ENCODE measurements around the gene DDX39A.
"Not testable (repeated sequence)": the region's sequence is repeated elsewhere in the genome, so short reads cannot be mapped to it uniquely, and the experiment has no call there.

The DDX39A gene

DNA sequence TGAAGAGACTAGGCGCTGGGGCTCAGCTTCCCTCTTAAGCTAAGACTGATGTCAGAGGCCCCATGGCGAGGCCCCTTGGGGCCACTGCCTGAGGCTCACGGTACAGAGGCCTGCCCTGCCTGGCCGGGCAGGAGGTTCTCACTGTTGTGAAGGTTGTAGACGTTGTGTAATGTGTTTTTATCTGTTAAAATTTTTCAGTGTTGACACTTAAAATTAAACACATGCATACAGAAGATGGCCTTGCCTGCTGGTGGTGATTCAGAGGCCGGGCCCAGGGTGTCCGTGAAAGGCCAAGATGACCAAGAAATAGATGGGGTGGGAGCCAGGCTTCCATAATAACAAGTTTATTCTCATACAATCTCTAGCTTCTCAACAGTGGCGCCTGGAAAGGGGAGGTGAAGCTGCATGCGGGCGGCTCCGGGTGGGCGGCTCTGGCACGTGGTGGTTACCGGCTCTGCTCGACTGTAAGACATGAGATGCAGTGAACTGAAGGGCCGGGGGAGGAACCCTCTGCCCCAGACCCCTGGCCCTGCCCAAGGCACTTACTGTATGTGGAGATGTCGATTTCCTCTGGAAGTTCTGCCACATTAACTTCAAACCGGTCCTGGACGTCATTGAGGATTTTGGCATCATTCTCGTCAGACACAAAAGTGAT is 10.5 kb downstream of the DDX39A start:
- Histone ChIP-seq H3K9ac (ENCODE audit: low read depth in 1 of 2, low read length in 2 of 2) (no peak overlapping the region), H3K27me3 (ENCODE audit: control insufficient read depth in 2 of 2, insufficient read depth in 2 of 2, low read length in 2 of 2) (no peaks in the 10 kb centered on the region), H3K27ac (ENCODE audit: low read depth in 2 of 2, low read length in 2 of 2) (peak overlapping the region; percentile 58 to 74), H3K9me3 (ENCODE audit: control insufficient read depth in 2 of 2, low read length in 2 of 2) (no peaks in the 10 kb centered on the region), H3K4me1 (ENCODE audit: control insufficient read depth in 2 of 2, insufficient read depth in 2 of 2, low read length in 2 of 2) (peaks cover 20 to 26% of the 10 kb centered on the region in 2 donors), H3K36me3 (ENCODE audit: control insufficient read depth in 2 of 2, insufficient read depth in 2 of 2, low read length in 2 of 2) (peaks cover 75 to 83% of the 10 kb centered on the region in 2 donors), H3K4me3 (ENCODE audit: low read length in 2 of 2) (no peak overlapping the region)

DNA sequence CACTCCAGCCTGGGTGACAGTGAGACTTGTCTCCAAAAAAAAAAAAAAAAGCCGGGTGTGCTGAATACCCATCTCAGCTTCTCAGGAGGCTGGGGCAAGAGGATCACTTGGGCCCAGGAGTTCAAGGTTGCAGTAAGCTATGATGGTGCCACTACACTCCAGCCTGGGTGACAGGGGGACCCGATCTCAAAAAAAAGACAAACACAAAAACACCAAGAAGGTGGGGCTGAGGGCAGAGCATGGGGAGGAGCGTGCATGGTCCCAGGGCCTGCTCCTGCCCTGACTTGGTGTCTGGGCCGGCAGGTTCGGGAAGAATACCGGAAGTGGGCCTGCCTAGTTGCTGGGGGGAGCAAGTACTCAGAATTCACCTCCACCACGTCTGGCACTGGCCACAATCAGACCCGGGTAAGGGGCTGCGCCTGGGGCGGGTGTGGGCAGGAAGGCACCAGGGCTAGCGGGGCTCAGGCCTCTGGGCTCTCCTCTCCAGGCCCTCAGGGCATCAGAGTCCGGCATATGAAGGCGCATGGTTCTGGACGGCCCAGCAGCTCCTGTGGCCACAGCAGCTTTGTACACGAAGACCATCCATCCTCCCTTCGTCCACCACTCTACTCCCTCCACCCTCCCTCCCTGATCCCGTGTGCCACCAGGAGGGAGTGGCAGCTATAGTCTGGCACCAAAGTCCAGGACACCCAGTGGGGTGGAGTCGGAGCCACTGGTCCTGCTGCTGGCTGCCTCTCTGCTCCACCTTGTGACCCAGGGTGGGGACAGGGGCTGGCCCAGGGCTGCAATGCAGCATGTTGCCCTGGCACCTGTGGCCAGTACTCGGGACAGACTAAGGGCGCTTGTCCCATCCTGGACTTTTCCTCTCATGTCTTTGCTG is 11.3 kb downstream of the DDX39A start:
- H3K27ac ChIP-seq (ENCODE audit: low read depth in 2 of 2, low read length in 2 of 2), result peak overlapping the region; percentile 58 to 74
- H3K36me3 ChIP-seq (ENCODE audit: control insufficient read depth in 2 of 2, insufficient read depth in 2 of 2, low read length in 2 of 2), result peaks cover 77 to 85% of the 10 kb centered on the region in 2 donors
- H3K9me3 ChIP-seq (ENCODE audit: control insufficient read depth in 2 of 2, low read length in 2 of 2), result no peaks in the 10 kb centered on the region
- no peaks in the 10 kb centered on the region for H3K27me3 ChIP-seq (ENCODE audit: control insufficient read depth in 2 of 2, insufficient read depth in 2 of 2, low read length in 2 of 2)
- H3K4me1 ChIP-seq (ENCODE audit: control insufficient read depth in 2 of 2, insufficient read depth in 2 of 2, low read length in 2 of 2), result peaks cover 20 to 26% of the 10 kb centered on the region in 2 donors
- no peak overlapping the region for H3K4me3 ChIP-seq (ENCODE audit: low read length in 2 of 2)
- no peak overlapping the region for H3K9ac ChIP-seq (ENCODE audit: low read depth in 1 of 2, low read length in 2 of 2)

DNA sequence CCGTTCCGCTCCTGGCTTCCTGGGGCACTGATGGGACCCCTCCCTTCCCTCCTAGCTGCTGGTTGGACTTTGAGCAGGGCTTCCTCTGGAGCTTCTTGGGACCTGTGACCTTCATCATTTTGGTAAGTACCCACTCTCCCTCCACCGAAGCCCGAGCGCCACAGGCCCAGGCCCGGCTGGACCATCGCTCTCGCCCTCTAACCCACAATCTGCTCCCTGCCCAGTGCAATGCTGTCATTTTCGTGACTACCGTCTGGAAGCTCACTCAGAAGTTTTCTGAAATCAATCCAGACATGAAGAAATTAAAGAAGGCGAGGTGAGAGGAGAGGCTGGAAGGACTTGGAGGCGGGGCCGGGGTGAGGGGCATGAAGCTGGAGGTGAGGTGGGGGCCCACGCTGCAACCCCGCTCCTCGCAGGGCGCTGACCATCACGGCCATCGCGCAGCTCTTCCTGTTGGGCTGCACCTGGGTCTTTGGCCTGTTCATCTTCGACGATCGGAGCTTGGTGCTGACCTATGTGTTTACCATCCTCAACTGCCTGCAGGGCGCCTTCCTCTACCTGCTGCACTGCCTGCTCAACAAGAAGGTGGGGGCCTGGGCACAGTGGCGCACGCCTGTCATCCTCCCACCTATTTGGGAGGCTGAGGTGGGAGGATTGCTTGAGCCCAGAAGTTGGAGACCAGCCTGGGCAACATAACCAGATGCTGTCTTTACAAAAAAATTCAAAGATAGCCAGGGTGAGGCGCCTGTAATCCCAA is 12.3 kb downstream of the DDX39A start:
- Histone ChIP-seq H3K9ac (ENCODE audit: low read depth in 1 of 2, low read length in 2 of 2) (peak overlapping the region in 1 of 2 donors; percentile 22), H3K9me3 (ENCODE audit: control insufficient read depth in 2 of 2, low read length in 2 of 2) (no peaks in the 10 kb centered on the region), H3K27ac (ENCODE audit: low read depth in 2 of 2, low read length in 2 of 2) (peak overlapping the region; percentile 56 to 71), H3K4me1 (ENCODE audit: control insufficient read depth in 2 of 2, insufficient read depth in 2 of 2, low read length in 2 of 2) (peaks cover 20 to 23% of the 10 kb centered on the region in 2 donors), H3K4me3 (ENCODE audit: low read length in 2 of 2) (no peak overlapping the region), H3K36me3 (ENCODE audit: control insufficient read depth in 2 of 2, insufficient read depth in 2 of 2, low read length in 2 of 2) (peaks cover 74 to 81% of the 10 kb centered on the region in 2 donors), H3K27me3 (ENCODE audit: control insufficient read depth in 2 of 2, insufficient read depth in 2 of 2, low read length in 2 of 2) (no peaks in the 10 kb centered on the region)

DNA sequence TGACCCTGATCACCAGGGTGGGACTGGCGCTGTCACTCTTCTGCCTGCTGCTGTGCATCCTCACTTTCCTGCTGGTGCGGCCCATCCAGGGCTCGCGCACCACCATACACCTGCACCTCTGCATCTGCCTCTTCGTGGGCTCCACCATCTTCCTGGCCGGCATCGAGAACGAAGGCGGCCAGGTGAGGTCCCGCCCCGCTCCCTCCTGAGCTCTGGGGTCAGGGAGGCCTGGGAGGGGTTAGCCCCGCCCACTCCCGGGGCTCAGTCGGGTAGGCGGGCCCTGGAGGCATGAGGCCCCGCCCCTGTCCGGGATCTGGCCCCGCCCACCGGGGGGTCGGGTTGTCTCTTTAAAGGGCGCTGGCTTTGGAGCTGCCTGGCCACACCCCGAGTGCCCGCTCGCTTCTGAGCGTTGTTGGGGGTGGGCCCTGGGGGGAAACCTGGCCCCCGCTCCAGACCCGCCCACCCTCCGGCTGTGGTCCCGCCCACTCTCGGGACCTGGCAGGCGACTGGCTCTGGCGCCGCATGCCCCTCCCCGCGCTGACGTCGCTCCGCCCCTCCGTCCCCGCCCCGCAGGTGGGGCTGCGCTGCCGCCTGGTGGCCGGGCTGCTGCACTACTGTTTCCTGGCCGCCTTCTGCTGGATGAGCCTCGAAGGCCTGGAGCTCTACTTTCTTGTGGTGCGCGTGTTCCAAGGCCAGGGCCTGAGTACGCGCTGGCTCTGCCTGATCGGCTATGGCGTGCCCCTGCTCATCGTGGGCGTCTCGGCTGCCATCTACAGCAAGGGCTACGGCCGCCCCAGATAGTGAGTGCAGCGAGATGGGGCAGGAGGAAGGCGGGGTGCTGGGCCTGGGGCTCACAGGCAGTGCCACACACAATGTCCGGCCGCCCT is 13.1 kb downstream of the DDX39A start:
- Histone ChIP-seq H3K27me3 (ENCODE audit: control insufficient read depth in 2 of 2, insufficient read depth in 2 of 2, low read length in 2 of 2) (no peaks in the 10 kb centered on the region), H3K9me3 (ENCODE audit: control insufficient read depth in 2 of 2, low read length in 2 of 2) (no peaks in the 10 kb centered on the region), H3K27ac (ENCODE audit: low read depth in 2 of 2, low read length in 2 of 2) (peak overlapping the region; percentile 56 to 71), H3K9ac (ENCODE audit: low read depth in 1 of 2, low read length in 2 of 2) (peak overlapping the region in 1 of 2 donors; percentile 20), H3K4me1 (ENCODE audit: control insufficient read depth in 2 of 2, insufficient read depth in 2 of 2, low read length in 2 of 2) (peaks cover 20 to 22% of the 10 kb centered on the region in 2 donors), H3K4me3 (ENCODE audit: low read length in 2 of 2) (no peak overlapping the region), H3K36me3 (ENCODE audit: control insufficient read depth in 2 of 2, insufficient read depth in 2 of 2, low read length in 2 of 2) (peaks cover 74 to 80% of the 10 kb centered on the region in 2 donors)

DNA sequence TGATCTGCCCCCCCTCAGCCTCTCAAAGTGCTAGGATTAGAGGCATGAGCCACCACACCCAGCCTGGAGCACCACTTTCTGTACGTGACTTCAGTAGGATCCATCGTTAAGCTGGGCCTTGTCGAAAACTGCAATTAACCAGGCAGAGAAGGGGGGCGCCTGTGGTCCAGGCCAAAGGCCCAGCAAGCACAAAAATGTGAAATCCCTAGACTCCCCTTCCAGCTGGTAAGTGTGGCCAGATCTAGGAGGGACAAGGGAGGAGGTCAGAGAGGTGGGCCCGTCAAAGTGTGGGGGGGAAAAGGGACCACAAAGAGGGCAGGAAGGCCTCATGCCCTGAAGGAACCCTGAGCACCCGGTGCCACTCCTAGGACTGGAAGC is 13.8 kb downstream of the DDX39A start:
- H3K27me3 ChIP-seq (ENCODE audit: control insufficient read depth in 2 of 2, insufficient read depth in 2 of 2, low read length in 2 of 2), result no peaks in the 10 kb centered on the region
- peaks cover 18 to 20% of the 10 kb centered on the region in 2 donors for H3K4me1 ChIP-seq (ENCODE audit: control insufficient read depth in 2 of 2, insufficient read depth in 2 of 2, low read length in 2 of 2)
- peak overlapping the region; percentile 56 to 71 for H3K27ac ChIP-seq (ENCODE audit: low read depth in 2 of 2, low read length in 2 of 2)
- no peaks in the 10 kb centered on the region for H3K9me3 ChIP-seq (ENCODE audit: control insufficient read depth in 2 of 2, low read length in 2 of 2)
- H3K36me3 ChIP-seq (ENCODE audit: control insufficient read depth in 2 of 2, insufficient read depth in 2 of 2, low read length in 2 of 2), result peaks cover 69 to 75% of the 10 kb centered on the region in 2 donors
- no peak overlapping the region for H3K9ac ChIP-seq (ENCODE audit: low read depth in 1 of 2, low read length in 2 of 2)
- no peak overlapping the region for H3K4me3 ChIP-seq (ENCODE audit: low read length in 2 of 2)

DNA sequence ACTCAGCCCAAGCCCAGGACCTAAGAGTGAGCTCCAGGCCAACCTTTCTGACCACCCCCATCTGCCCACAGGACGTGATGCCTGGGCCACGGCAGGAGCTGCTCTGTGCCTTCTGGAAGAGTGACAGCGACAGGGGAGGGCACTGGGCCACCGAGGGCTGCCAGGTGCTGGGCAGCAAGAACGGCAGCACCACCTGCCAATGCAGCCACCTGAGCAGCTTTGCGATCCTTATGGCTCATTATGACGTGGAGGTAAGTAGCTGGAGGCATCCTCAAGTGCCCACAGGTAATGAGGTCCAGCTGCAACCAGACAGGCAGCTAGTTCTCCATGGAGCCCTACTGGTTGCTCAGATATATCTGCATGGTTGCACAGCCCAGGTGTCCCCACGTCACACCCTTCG is 14.8 kb downstream of the DDX39A start:
- Histone ChIP-seq H3K9me3 (ENCODE audit: control insufficient read depth in 2 of 2, low read length in 2 of 2) (no peaks in the 10 kb centered on the region), H3K27ac (ENCODE audit: low read depth in 2 of 2, low read length in 2 of 2) (no peak overlapping the region), H3K9ac (ENCODE audit: low read depth in 1 of 2, low read length in 2 of 2) (no peak overlapping the region), H3K36me3 (ENCODE audit: control insufficient read depth in 2 of 2, insufficient read depth in 2 of 2, low read length in 2 of 2) (peaks cover 58 to 67% of the 10 kb centered on the region in 2 donors), H3K4me1 (ENCODE audit: control insufficient read depth in 2 of 2, insufficient read depth in 2 of 2, low read length in 2 of 2) (peaks cover 18 to 20% of the 10 kb centered on the region in 2 donors), H3K27me3 (ENCODE audit: control insufficient read depth in 2 of 2, insufficient read depth in 2 of 2, low read length in 2 of 2) (no peaks in the 10 kb centered on the region), H3K4me3 (ENCODE audit: low read length in 2 of 2) (no peak overlapping the region)

DNA sequence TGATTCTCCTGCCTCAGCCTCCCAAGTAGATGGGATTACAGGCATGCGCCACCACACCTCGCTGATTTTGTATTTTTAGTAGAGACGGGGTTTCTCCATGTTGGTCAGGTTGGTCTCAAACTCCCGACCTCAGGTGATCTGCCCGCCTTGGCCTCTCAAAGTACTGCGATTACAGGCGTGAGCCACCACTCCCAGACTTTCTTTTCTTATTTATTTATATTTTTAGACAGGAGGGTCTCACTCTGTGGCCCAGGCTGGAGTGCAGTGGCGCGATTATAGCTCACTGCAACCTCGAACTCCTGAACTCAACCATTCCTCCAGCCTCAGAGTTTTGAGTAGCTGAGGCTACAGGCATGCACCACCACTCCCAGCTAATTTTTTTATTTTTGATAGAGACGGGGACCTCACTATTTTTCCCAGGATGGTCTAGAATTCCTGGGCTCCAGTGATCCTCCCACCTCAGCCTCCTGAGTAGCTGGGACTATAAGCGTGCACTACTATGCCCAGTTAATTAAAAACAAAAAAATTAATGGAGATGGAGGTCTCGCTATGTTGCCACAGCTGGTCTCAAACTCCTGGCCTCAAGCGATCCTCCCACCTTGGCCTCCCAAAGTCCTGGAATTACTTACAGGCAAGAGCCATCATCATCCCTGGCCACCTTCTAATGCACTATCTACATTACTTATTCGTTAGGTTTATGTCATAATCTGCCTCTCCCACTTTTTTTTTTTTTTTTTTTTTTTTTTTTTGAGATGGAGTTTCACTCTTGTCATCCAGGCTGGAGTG is 15.8 kb downstream of the DDX39A start:
- not testable (repeated sequence) for H3K27ac ChIP-seq (ENCODE audit: low read depth in 2 of 2, low read length in 2 of 2)

DNA sequence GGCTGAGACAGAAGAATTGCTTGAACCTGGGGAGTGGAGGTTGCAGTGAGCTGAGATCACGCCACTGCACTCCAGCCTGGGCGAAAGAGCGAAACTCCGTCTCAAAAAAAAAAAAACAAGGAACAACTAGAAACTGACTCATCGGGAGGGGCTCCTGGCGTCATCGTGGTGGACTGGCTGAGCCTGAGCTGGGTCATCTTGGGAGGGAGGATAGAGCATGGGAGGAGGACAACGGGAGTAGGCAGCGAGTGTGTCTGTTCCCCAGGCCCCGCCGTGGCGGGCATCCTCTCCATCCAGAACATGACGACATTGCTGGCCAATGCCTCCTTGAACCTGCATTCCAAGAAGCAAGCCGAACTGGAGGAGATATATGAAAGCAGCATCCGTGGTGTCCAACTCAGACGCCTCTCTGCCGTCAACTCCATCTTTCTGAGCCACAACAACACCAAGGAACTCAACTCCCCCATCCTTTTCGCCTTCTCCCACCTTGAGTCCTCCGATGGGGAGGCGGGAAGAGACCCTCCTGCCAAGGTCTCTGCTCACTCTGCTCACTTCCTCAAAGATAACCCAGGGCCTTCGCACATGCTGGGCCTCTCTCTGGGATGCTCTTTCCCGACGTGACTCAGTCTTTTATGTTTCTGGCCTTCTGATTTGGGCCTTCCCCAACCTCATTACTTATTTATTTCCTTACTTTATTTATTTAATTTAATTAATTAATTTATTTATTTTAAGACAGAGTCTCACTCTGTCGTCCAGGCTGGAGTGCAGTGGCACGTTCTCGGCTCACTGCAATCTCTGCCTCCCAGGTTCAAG is 16.6 kb downstream of the DDX39A start:
- Histone ChIP-seq H3K4me3 (ENCODE audit: low read length in 2 of 2) (no peak overlapping the region), H3K4me1 (ENCODE audit: control insufficient read depth in 2 of 2, insufficient read depth in 2 of 2, low read length in 2 of 2) (peaks cover 5 to 7% of the 10 kb centered on the region in 2 donors), H3K9me3 (ENCODE audit: control insufficient read depth in 2 of 2, low read length in 2 of 2) (no peaks in the 10 kb centered on the region), H3K27ac (ENCODE audit: low read depth in 2 of 2, low read length in 2 of 2) (peak overlapping the region in 1 of 2 donors; percentile 22), H3K9ac (ENCODE audit: low read depth in 1 of 2, low read length in 2 of 2) (no peak overlapping the region), H3K27me3 (ENCODE audit: control insufficient read depth in 2 of 2, insufficient read depth in 2 of 2, low read length in 2 of 2) (no peaks in the 10 kb centered on the region), H3K36me3 (ENCODE audit: control insufficient read depth in 2 of 2, insufficient read depth in 2 of 2, low read length in 2 of 2) (peaks cover 47 to 54% of the 10 kb centered on the region in 2 donors)

More for the DNA sequence above, 15.8 kb downstream of the DDX39A start:
- H3K9me3 ChIP-seq (ENCODE audit: control insufficient read depth in 2 of 2, low read length in 2 of 2); H3K27me3 ChIP-seq (ENCODE audit: control insufficient read depth in 2 of 2, insufficient read depth in 2 of 2, low read length in 2 of 2); H3K4me3 ChIP-seq (ENCODE audit: low read length in 2 of 2); H3K9ac ChIP-seq (ENCODE audit: low read depth in 1 of 2, low read length in 2 of 2): not testable (repeated sequence)
- H3K36me3 ChIP-seq (ENCODE audit: control insufficient read depth in 2 of 2, insufficient read depth in 2 of 2, low read length in 2 of 2), result peaks cover 48 to 58% of the 10 kb centered on the region in 2 donors
- peaks cover 11 to 14% of the 10 kb centered on the region in 2 donors for H3K4me1 ChIP-seq (ENCODE audit: control insufficient read depth in 2 of 2, insufficient read depth in 2 of 2, low read length in 2 of 2)

Data from mucosa of rectum (tissue), 2 donors.